ENCODE data around the gene SEMA7A. TPM values are rescaled to one million over a fixed set of nuclear protein-coding genes. Genes with fewer than 3 reads are reported as not detected.
A peak's percentile ranks its signal among the peaks of the same experiment; 100 is the strongest.
"Not testable (repeated sequence)": the region's sequence is repeated elsewhere in the genome, so short reads cannot be mapped to it uniquely, and the experiment has no call there.

SEMA7A gene
- total RNA-seq (2022) (31.4 and 38.1 TPM in 2 replicates), Bru-seq, nascent RNA (percentile 78 among the genes with signal in this experiment), BruChase-seq, experiment 1, labeled RNA remaining after a 2-hour chase (percentile 80 among the genes with signal in this experiment), BruChase-seq, experiment 2, labeled RNA remaining after a 6-hour chase (percentile 72 among the genes with signal in this experiment)
- long read RNA-seq, partial matches to known transcripts: 0 of 2 reads
- long read RNA-seq, other reads (novel, unspliced or antisense): 1 of 2 reads

GRCh38 chr15:74433592-74434262 lies at the start of gene SEMA7A:
TSS of gene SEMA7A (minus strand) at chr15:74433958. CDS start at chr15:74433918, 40 bp downstream.
- peaks cover 26% of the 10 kb centered on the region for H3K36me3 Mint-ChIP-seq (ENCODE audit: insufficient read depth, unreplicated experiment)
- Histone ChIP-seq H3K27me3 (replicated peaks; ENCODE audit: control insufficient read depth, insufficient read depth, low read length) (no peaks in the 10 kb centered on the region), H3K36me3 (ENCODE audit: control insufficient read depth, insufficient read depth, low read length) (no peaks in the 10 kb centered on the region; the same call in none of the 2 replicates), H3K4me3 (ENCODE audit: low read depth, low read length) (peak within 1 kb of the TSS; percentile 94), H3K4me1 (peaks cover 17% of the 10 kb centered on the region), H3K9me3 (no peaks in the 10 kb centered on the region)
- peaks cover 38% of the 10 kb centered on the region for H3K4me1 Mint-ChIP-seq (ENCODE audit: low read depth, unreplicated experiment)
- intact Hi-C loops (cut with micrococcal nuclease; ENCODE audit: unreplicated experiment): loop anchor here (5.0 kb wide), 1 partner anchor 49 kb away; no protein-coding TSS in a partner anchor
- no peaks in the 10 kb centered on the region for H3K9me3 Mint-ChIP-seq (ENCODE audit: unreplicated experiment)
- POLR2A ChIA-PET: interaction anchor here (0.9 to 1.2 kb wide), 2 partner anchors 27 to 61 kb away, joined by 4 read pairs; partner anchors contain the start of gene UBL7
- H3K27ac Mint-ChIP-seq (ENCODE audit: unreplicated experiment): peak within 1 kb of the TSS; percentile 83
- no peaks in the 10 kb centered on the region for H3K27me3 Mint-ChIP-seq (ENCODE audit: insufficient read depth, unreplicated experiment)
- peak; percentile 76 to 82 for DNase-seq
- peak within 1 kb of the TSS; percentile 68 for H3K4me3 Mint-ChIP-seq (ENCODE audit: unreplicated experiment)
- no peak for TF ChIP-seq CTCF (IDR thresholded peaks at IDR 0.05; ENCODE audit: insufficient read depth in 1 of 2, low read depth in 1 of 2, low read length in 1 of 2, severe bottlenecking in 1 of 2, unreplicated experiment in 1 of 2)
- BruUV-seq (replicated peaks): no TSS peak
- CTCF ChIA-PET: no interaction called here

- no peaks in the 10 kb centered on the region for H3K27me3 ChIP-seq (replicated peaks; ENCODE audit: control insufficient read depth, insufficient read depth, low read length)
- H3K4me3 ChIP-seq (ENCODE audit: low read depth, low read length): no peak overlapping the region
- ChIA-PET CTCF (interaction anchor here (0.6 to 2.4 kb wide), 11 partner anchors 18 to 110 kb away, joined by 3 to 18 read pairs (median 5); partner anchors contain the start of gene UBL7), POLR2A (interaction anchor here (0.6 to 1.0 kb wide), 2 partner anchors 39 to 979 kb away, joined by 3 to 4 read pairs; no protein-coding TSS in a partner anchor)
- Mint-ChIP-seq H3K9me3 (ENCODE audit: unreplicated experiment) (no peaks in the 10 kb centered on the region), H3K4me1 (ENCODE audit: low read depth, unreplicated experiment) (no peaks in the 10 kb centered on the region), H3K36me3 (ENCODE audit: insufficient read depth, unreplicated experiment) (no peaks in the 10 kb centered on the region), H3K27me3 (ENCODE audit: insufficient read depth, unreplicated experiment) (no peaks in the 10 kb centered on the region), H3K4me3 (ENCODE audit: unreplicated experiment) (no peak overlapping the region), H3K27ac (ENCODE audit: unreplicated experiment) (no peak overlapping the region)
- H3K4me1 ChIP-seq: no peaks in the 10 kb centered on the region
- no peaks in the 10 kb centered on the region for H3K9me3 ChIP-seq
- no TSS peak for BruUV-seq (replicated peaks)
- peak; percentile 11 to 40 for TF ChIP-seq CTCF (IDR thresholded peaks at IDR 0.05; ENCODE audit: insufficient read depth in 1 of 2, low read depth in 1 of 2, low read length in 1 of 2, severe bottlenecking in 1 of 2, unreplicated experiment in 1 of 2)
- intact Hi-C loops (cut with micrococcal nuclease; ENCODE audit: unreplicated experiment): loop anchor here (5.0 kb wide), 1 partner anchor 50 kb away; the partner anchor contains the start of gene SEMA7A
- no peaks in the 10 kb centered on the region for H3K36me3 ChIP-seq (ENCODE audit: control insufficient read depth, insufficient read depth, low read length)
- DNase-seq: peak in 1 of 2 experiments; percentile 24
These were observed 48.9 kb upstream of the SEMA7A start for GRCh38 chr15:74482661-74483060.

GRCh38 chr15:74480364-74480763 lies 46.6 kb upstream of the SEMA7A start:
- H3K9me3 Mint-ChIP-seq (ENCODE audit: unreplicated experiment); H3K4me1 ChIP-seq; H3K36me3 ChIP-seq (ENCODE audit: control insufficient read depth, insufficient read depth, low read length); H3K36me3 Mint-ChIP-seq (ENCODE audit: insufficient read depth, unreplicated experiment); H3K27me3 Mint-ChIP-seq (ENCODE audit: insufficient read depth, unreplicated experiment); H3K27me3 ChIP-seq (replicated peaks; ENCODE audit: control insufficient read depth, insufficient read depth, low read length); H3K27ac Mint-ChIP-seq (ENCODE audit: unreplicated experiment); H3K9me3 ChIP-seq; H3K4me1 Mint-ChIP-seq (ENCODE audit: low read depth, unreplicated experiment); H3K4me3 Mint-ChIP-seq (ENCODE audit: unreplicated experiment); DNase-seq; CTCF ChIA-PET; BruUV-seq (replicated peaks); H3K4me3 ChIP-seq (ENCODE audit: low read depth, low read length); POLR2A ChIA-PET: not testable (repeated sequence)
- intact Hi-C loops (cut with micrococcal nuclease; ENCODE audit: unreplicated experiment): loop anchor here (5.0 kb wide), 1 partner anchor 48 kb away; the partner anchor contains the start of gene SEMA7A

- H3K4me1 Mint-ChIP-seq (ENCODE audit: low read depth, unreplicated experiment); DNase-seq; H3K36me3 ChIP-seq (ENCODE audit: control insufficient read depth, insufficient read depth, low read length); H3K9me3 ChIP-seq; H3K4me1 ChIP-seq; H3K27ac Mint-ChIP-seq (ENCODE audit: unreplicated experiment); H3K9me3 Mint-ChIP-seq (ENCODE audit: unreplicated experiment); BruUV-seq (replicated peaks); intact Hi-C loops (cut with micrococcal nuclease; ENCODE audit: unreplicated experiment); H3K4me3 ChIP-seq (ENCODE audit: low read depth, low read length); H3K27me3 ChIP-seq (replicated peaks; ENCODE audit: control insufficient read depth, insufficient read depth, low read length); CTCF ChIA-PET; POLR2A ChIA-PET; H3K4me3 Mint-ChIP-seq (ENCODE audit: unreplicated experiment); H3K27me3 Mint-ChIP-seq (ENCODE audit: insufficient read depth, unreplicated experiment): not testable (repeated sequence)
- H3K36me3 Mint-ChIP-seq (ENCODE audit: insufficient read depth, unreplicated experiment): peaks cover 13% of the 10 kb centered on the region
These were observed 37.9 kb upstream of the SEMA7A start for GRCh38 chr15:74471621-74472020.

Measured in Caco-2 (cell line).